T-cell (primary cell): ENCODE results near the gene SOX4. TPM values are rescaled to one million over a fixed set of nuclear protein-coding genes. Genes with fewer than 3 reads are reported as not detected.

Source experiments
- ATAC-seq, 4 experiments: fragments of 200-7000 bp in 3 of 4; fragments of 150-1000 bp in 1 of 4; cut with Tn5 transposase; replicated peaks in 1 of 4; 1 replicate in 3 of 4; 2 replicates in 1 of 4; pipeline ENCODE4 v1.10.0; 2021; ENCODE audit warnings: moderate library complexity in 3 of 4, mild to moderate bottlenecking in 2 of 4, moderate number of reproducible peaks in 1 of 4
- CTCF ChIA-PET, 2 donors: fragments of 300-600 bp; sonication (Branson Sonifier 250); formaldehyde crosslinking; loops; one replicate each; lab custom pipeline; 2022; ENCODE audit warnings: antibody characterized with exemption in 2 of 2; lab: Charles Lee
- POLR2A ChIA-PET, 2 donors: fragments of 300-600 bp; sonication (Branson Sonifier 250); formaldehyde crosslinking; loops; one replicate each; lab custom pipeline; 2022; ENCODE audit warnings: antibody characterized with exemption in 2 of 2; lab: Charles Lee
- DNase-seq, 35 experiments: peaks; one replicate each; pipeline versions ENCODE4 v3.0.0 to v3.0.0-alpha.2; 2013 to 2023
- H3K27ac ChIP-seq: one replicate; pipeline ENCODE4 v1.5.1; 2013; ENCODE audit warnings: low read length
- H3K27me3 ChIP-seq, 2 experiments: replicated peaks in 1 of 2; 1 replicate in 1 of 2; 2 replicates in 1 of 2; pipeline versions ENCODE4 v1.6.1 to v1.7.0; 2013; ENCODE audit warnings: low read length in 1 of 2, mixed read lengths in 1 of 2; ENCODE audit not compliant: control insufficient read depth in 2 of 2, insufficient read depth in 2 of 2; ENCODE audit errors: extremely low read depth in 1 of 2
- H3K36me3 ChIP-seq, 2 donors: 1 replicate in 1 of 2; 2 replicates in 1 of 2; pipeline versions ENCODE4 v1.6.1 to v1.7.0; 2013; ENCODE audit warnings: low read length in 1 of 2; ENCODE audit not compliant: control insufficient read depth in 2 of 2, insufficient read depth in 1 of 2; ENCODE audit errors: extremely low read depth in 1 of 2
- H3K4me1 ChIP-seq, 2 experiments: 1 replicate in 1 of 2; 2 replicates in 1 of 2; pipeline versions ENCODE4 v1.6.1 to v1.7.0; 2013; ENCODE audit warnings: low read length in 2 of 2, mixed read lengths in 1 of 2; ENCODE audit not compliant: insufficient read depth in 2 of 2, control insufficient read depth in 1 of 2; ENCODE audit errors: extremely low read depth in 1 of 2
- H3K4me3 ChIP-seq, 2 donors: 1 replicate in 1 of 2; 2 replicates in 1 of 2; pipeline versions ENCODE4 v1.5.1 to v1.7.0; 2013; ENCODE audit warnings: mild to moderate bottlenecking in 2 of 2, low read length in 1 of 2, moderate library complexity in 1 of 2; ENCODE audit not compliant: control insufficient read depth in 1 of 2; ENCODE audit errors: extremely low read depth in 1 of 2
- H3K9me3 ChIP-seq: 2 replicates; pipeline ENCODE4 v1.7.0; 2013
- H3K27ac Mint-ChIP-seq, 2 donors: one replicate each; pipeline ENCODE4 v1.8.0; 2020 to 2021; ENCODE audit warnings: mild to moderate bottlenecking in 2 of 2, mixed read lengths in 2 of 2
- H3K27me3 Mint-ChIP-seq, 2 donors: one replicate each; pipeline ENCODE4 v1.8.0; 2021 to 2022; ENCODE audit warnings: mixed read lengths in 2 of 2
- H3K36me3 Mint-ChIP-seq: one replicate; pipeline ENCODE4 v1.8.0; 2021; ENCODE audit warnings: mixed read lengths
- H3K4me1 Mint-ChIP-seq, 3 donors: one replicate each; pipeline ENCODE4 v1.8.0; 2020 to 2022; ENCODE audit warnings: mixed read lengths in 3 of 3, mild to moderate bottlenecking in 1 of 3
- H3K4me3 Mint-ChIP-seq, 3 donors: one replicate each; pipeline ENCODE4 v1.8.0; 2020 to 2022; ENCODE audit warnings: mild to moderate bottlenecking in 3 of 3, mixed read lengths in 3 of 3, moderate library complexity in 3 of 3
- H3K9me3 Mint-ChIP-seq, 3 donors: one replicate each; pipeline ENCODE4 v1.8.0; 2020 to 2022; ENCODE audit warnings: mixed read lengths in 3 of 3
- WGBS: methylation state at CpG from one replicate; pipeline ENCODE4 v1.1.5; 2013; ENCODE audit warnings: missing lambda C conversion rate; ENCODE audit not compliant: insufficient coverage; 5-methylcytosine and 5-hydroxymethylcytosine counted together
- total RNA-seq, 35 experiments: library from RNA in 6 of 35; stranded (reverse) in 6 of 35; fragments of 120-200 nt in 1 of 35; gene quantifications; one replicate each; pipeline versions ENCODE4 v1.2.1 to v1.2.4 and lab custom pipeline; 2013 to 2026

SOX4 gene
- total RNA-seq, 5 donors from 2014 or later (not counting 1 experiment from before 2014, with no cell fraction given), result 1.5 to 15.8 (median 2.9) TPM

DNA sequence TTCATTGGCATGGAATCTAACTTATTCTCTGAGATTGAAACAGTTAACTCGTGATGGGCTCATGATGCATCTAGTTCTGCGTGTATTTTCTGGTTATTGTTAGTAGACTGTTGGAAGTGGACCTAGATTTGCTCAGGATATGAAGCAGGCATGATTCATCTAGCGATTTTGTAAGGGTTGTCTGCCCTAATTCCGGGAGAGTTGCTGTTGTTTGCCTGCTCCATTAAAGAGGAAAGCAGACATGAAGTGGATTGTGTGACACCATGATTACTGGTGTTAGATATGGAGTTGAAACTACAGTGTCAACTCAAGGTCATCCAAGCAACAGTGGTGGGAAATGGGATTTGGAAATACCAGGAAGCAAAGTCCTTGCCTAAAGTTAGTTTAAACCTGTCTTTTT is 41.0 kb downstream of the SOX4 start:
- H3K4me1 ChIP-seq, result no peaks in the 10 kb centered on the region
- CTCF ChIA-PET, result no interaction called here
- 92% methylated on average over 3 of the region's 4 CpGs for WGBS
- no peak overlapping the region for H3K4me3 Mint-ChIP-seq
- H3K4me1 Mint-ChIP-seq, result no peaks in the 10 kb centered on the region
- no peaks in the 10 kb centered on the region for H3K9me3 ChIP-seq
- no peak overlapping the region for H3K27ac Mint-ChIP-seq
- DNase-seq, result no peak
- no peaks in the 10 kb centered on the region for H3K36me3 Mint-ChIP-seq
- POLR2A ChIA-PET, result no interaction called here
- no peak overlapping the region for H3K4me3 ChIP-seq
- no peak for ATAC-seq
- H3K36me3 ChIP-seq, result no peaks in the 10 kb centered on the region
- H3K27me3 Mint-ChIP-seq, result no peaks in the 10 kb centered on the region
- H3K9me3 Mint-ChIP-seq, result no peaks in the 10 kb centered on the region
- no peak overlapping the region for H3K27ac ChIP-seq
- no peaks in the 10 kb centered on the region for H3K27me3 ChIP-seq

DNA sequence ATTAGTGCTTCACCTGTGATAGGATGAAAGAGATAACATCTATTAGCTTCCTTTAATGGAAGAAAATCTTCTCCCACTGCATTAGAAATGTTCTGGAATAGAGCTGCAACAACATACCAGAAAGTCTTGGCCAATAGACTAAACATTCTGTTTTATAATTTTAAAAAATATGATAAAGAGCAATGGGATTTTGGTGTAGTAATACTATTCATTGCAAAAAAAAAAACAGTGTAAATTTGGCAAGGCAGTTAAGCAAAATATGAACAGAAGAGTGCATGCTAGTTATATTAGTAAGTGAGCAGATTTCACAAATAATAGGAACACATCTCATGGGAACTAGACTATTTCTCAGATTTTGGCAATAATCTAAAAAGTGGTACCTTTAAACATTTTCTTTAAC is 43.3 kb downstream of the SOX4 start:
- Histone ChIP-seq H3K4me1 (peaks cover 0 to under 1% of the 10 kb centered on the region in 2 experiments), H3K36me3 (no peaks in the 10 kb centered on the region), H3K27ac (no peak overlapping the region), H3K27me3 (no peaks in the 10 kb centered on the region), H3K4me3 (no peak overlapping the region), H3K9me3 (no peaks in the 10 kb centered on the region)
- no peak for DNase-seq
- Mint-ChIP-seq H3K36me3 (no peaks in the 10 kb centered on the region), H3K4me3 (no peak overlapping the region), H3K27ac (no peak overlapping the region), H3K4me1 (no peaks in the 10 kb centered on the region), H3K27me3 (peaks cover 0 to 4% of the 10 kb centered on the region in 2 donors), H3K9me3 (no peaks in the 10 kb centered on the region)
- ATAC-seq, result no peak
- CTCF ChIA-PET, result interaction anchor here in 1 of 2 donors (0.6 kb wide), 1 partner anchor 444 kb away, joined by 4 read pairs; no protein-coding TSS in a partner anchor
- POLR2A ChIA-PET, result no interaction called here

DNA sequence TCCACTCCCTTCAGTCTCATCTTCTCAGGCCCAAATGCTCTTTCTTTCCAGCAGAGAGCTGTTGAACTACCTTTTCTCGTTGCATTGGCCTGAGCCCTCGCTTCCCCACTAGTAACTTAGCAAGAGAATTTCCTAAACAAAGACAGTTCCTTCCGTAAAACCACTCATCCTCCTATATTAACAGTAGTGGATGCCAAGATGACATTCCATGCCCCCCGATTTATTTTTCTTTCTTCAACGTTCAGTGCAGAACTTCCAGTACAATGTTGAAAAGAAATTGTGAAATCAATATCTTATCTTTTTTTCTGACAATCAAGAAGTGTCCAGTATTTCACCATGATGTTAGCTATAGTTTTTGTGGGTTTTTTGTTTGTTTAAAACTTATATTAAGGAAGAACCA is 45.8 kb downstream of the SOX4 start:
- no peaks in the 10 kb centered on the region for H3K36me3 Mint-ChIP-seq
- Histone ChIP-seq H3K9me3 (no peaks in the 10 kb centered on the region), H3K4me3 (no peak overlapping the region), H3K27me3 (peaks cover 0 to 2% of the 10 kb centered on the region in 2 experiments), H3K4me1 (peaks cover 0 to 2% of the 10 kb centered on the region in 2 experiments), H3K36me3 (no peaks in the 10 kb centered on the region), H3K27ac (no peak overlapping the region)
- DNase-seq (no peak), ATAC-seq (no peak)
- H3K9me3 Mint-ChIP-seq, result no peaks in the 10 kb centered on the region
- POLR2A ChIA-PET, result no interaction called here
- CTCF ChIA-PET, result interaction anchor here in 1 of 2 donors (0.6 kb wide), 1 partner anchor 1405 kb away, joined by 3 read pairs; no protein-coding TSS in a partner anchor
- H3K4me1 Mint-ChIP-seq, result no peaks in the 10 kb centered on the region
- no CpG with 5 or more reads among the region's 5 CpGs for WGBS
- H3K4me3 Mint-ChIP-seq, result no peak overlapping the region
- H3K27ac Mint-ChIP-seq, result no peak overlapping the region
- peaks cover 0 to 4% of the 10 kb centered on the region in 2 donors for H3K27me3 Mint-ChIP-seq
